ENCODE data around the gene TTC28. TPM values are rescaled to one million over a fixed set of nuclear protein-coding genes. Genes with fewer than 3 reads are reported as not detected.
A peak's percentile ranks its signal among the peaks of the same experiment; 100 is the strongest.

The TTC28 gene
- total and polyA plus RNA-seq, 8 donors = 2.2 to 18.6 (median 11.5) TPM

DNA sequence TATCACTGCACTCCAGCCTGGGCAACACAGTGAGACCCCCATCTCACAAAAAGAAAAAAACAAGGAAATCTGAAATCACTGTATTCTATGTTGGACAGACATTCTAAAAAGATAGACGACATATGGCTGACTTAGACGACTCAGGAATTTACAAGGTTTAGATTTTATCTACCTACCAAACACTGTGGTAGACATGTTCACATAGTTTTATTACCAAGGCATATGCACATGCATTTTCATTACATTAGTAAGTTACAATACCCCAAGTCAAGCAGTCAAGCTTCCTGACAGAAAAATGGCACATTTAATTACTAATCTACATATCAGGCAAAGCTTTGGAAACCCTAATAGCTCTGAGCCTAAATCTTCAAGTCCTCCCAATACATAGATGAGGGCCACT lies 262.2 kb downstream of the TTC28 start:
- DNase-seq (no peak), FAIRE-seq (no peak), ATAC-seq (no peak)
- Histone ChIP-seq H3K36me3 (no peaks in the 10 kb centered on the region), H3K27me3 (no peaks in the 10 kb centered on the region), H3K9me3 (no peaks in the 10 kb centered on the region), H3K27ac (no peak overlapping the region), H3K4me1 (peaks cover 0 to 14% (median 6%) of the 10 kb centered on the region in 3 donors), H3K4me3 (no peak overlapping the region)
- TF ChIP-seq, protein P1, sequence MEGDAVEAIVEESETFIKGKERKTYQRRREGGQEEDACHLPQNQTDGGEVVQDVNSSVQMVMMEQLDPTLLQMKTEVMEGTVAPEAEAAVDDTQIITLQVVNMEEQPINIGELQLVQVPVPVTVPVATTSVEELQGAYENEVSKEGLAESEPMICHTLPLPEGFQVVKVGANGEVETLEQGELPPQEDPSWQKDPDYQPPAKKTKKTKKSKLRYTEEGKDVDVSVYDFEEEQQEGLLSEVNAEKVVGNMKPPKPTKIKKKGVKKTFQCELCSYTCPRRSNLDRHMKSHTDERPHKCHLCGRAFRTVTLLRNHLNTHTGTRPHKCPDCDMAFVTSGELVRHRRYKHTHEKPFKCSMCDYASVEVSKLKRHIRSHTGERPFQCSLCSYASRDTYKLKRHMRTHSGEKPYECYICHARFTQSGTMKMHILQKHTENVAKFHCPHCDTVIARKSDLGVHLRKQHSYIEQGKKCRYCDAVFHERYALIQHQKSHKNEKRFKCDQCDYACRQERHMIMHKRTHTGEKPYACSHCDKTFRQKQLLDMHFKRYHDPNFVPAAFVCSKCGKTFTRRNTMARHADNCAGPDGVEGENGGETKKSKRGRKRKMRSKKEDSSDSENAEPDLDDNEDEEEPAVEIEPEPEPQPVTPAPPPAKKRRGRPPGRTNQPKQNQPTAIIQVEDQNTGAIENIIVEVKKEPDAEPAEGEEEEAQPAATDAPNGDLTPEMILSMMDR (IDR thresholded peaks at IDR 0.05) = no peak
- 93 to 95% methylated on average over 2 of the region's 2 CpGs for WGBS, 2 donors
- intact Hi-C loops (cut with DNase I) = no loop called here

DNA sequence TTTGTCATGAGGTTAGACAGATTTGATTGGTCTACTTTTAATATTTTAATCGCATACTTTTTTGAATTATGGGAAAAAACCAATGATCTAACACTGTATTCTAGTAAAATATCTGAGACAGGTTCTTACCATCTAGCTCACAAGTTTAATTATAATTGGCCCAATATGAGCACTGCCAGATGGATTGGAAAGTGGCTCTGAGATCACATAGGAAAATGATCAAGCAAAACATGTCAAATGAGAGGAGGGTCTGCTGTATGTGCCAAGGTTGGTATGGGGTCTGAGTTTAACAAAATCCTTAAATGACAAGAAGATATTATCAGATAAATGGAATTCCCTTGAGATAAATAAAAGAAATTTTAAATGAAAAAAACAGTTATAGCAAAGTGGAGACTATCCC lies 264.7 kb downstream of the TTC28 start:
- WGBS, 2 donors = 96 to 100% methylated on average over 1 of the region's 1 CpG
- Histone ChIP-seq H3K27ac (no peak overlapping the region), H3K36me3 (no peaks in the 10 kb centered on the region), H3K4me3 (no peak overlapping the region), H3K27me3 (no peaks in the 10 kb centered on the region), H3K4me1 (peaks cover 0 to 13% (median 3%) of the 10 kb centered on the region in 3 donors), H3K9me3 (no peaks in the 10 kb centered on the region)
- ATAC-seq (no peak), DNase-seq (no peak), FAIRE-seq (no peak)
- TF ChIP-seq, protein P1 (IDR thresholded peaks at IDR 0.05) = no peak
- intact Hi-C loops (cut with DNase I) = no loop called here

- Histone ChIP-seq H3K36me3 (no peaks in the 10 kb centered on the region), H3K4me1 (peaks cover 0 to 2% (median 0%) of the 10 kb centered on the region in 3 donors), H3K9me3 (no peaks in the 10 kb centered on the region), H3K4me3 (no peak overlapping the region), H3K27ac (no peak overlapping the region), H3K27me3 (no peaks in the 10 kb centered on the region)
- intact Hi-C loops (cut with DNase I) = no loop called here
- 36 to 52% methylated on average over 2 of the region's 2 CpGs for WGBS, 2 donors
- peak; percentile 69 to 89 (median 84) for ATAC-seq
- DNase-seq = no peak
- TF ChIP-seq, protein P1 (IDR thresholded peaks at IDR 0.05) = no peak
- peak; percentile 32 for FAIRE-seq
These were observed 265.8 kb downstream of the TTC28 start for GRCh38 chr22:28413612-28414399.

- Histone ChIP-seq H3K36me3 (no peaks in the 10 kb centered on the region), H3K9me3 (no peaks in the 10 kb centered on the region), H3K4me1 (no peaks in the 10 kb centered on the region), H3K4me3 (no peak overlapping the region), H3K27ac (no peak overlapping the region), H3K27me3 (no peaks in the 10 kb centered on the region)
- ATAC-seq = no peak
- no peak for DNase-seq
- intact Hi-C loops (cut with DNase I) = no loop called here
- 96 to 97% methylated on average over 2 of the region's 2 CpGs for WGBS, 2 donors
- TF ChIP-seq, protein P1 (IDR thresholded peaks at IDR 0.05) = no peak
- no peak for FAIRE-seq
These were observed 267.5 kb downstream of the TTC28 start for GRCh38 chr22:28412109-28412508.

- no peak for DNase-seq
- 88 to 94% methylated on average over 4 of the region's 4 CpGs for WGBS, 2 donors
- Histone ChIP-seq H3K27me3 (no peaks in the 10 kb centered on the region), H3K27ac (no peak overlapping the region), H3K4me1 (no peaks in the 10 kb centered on the region), H3K36me3 (no peaks in the 10 kb centered on the region), H3K9me3 (no peaks in the 10 kb centered on the region), H3K4me3 (no peak overlapping the region)
- FAIRE-seq = no peak
- no peak for ATAC-seq
- intact Hi-C loops (cut with DNase I) = no loop called here
- TF ChIP-seq, protein P1 (IDR thresholded peaks at IDR 0.05) = no peak
These were observed 268.5 kb downstream of the TTC28 start for GRCh38 chr22:28411125-28411524.
